HEK293 (cell line): Measurements from ENCODE around the gene AXIN1.

Experiments
- CTCF ChIA-PET: fragments of 350-600 bp; formaldehyde crosslinking; extraction: SDS; loops from one replicate; lab custom pipeline; 2021; ENCODE audit warnings: antibody characterized with exemption; lab: Yijun Ruan, JAX
- POLR2A ChIA-PET: fragments of 300-600 bp; formaldehyde crosslinking; extraction: SDS; loops from one replicate; lab custom pipeline; 2020; ENCODE audit warnings: antibody characterized with exemption, inconsistent platforms; lab: Yijun Ruan, JAX
- H3K27ac ChIP-seq: fragments of 200-500 bp; sonication (Bioruptor generic); 2 replicates; pipeline ENCODE4 v1.5.1; 2014; ENCODE audit warnings: low read depth, low read length, control low read depth, inconsistent platforms; ENCODE audit errors: extremely low read depth
- H3K36me3 ChIP-seq, 2 experiments: fragments of 200-500 bp in 1 of 2; sonication (Bioruptor generic) in 1 of 2; 1 replicate in 1 of 2; 2 replicates in 1 of 2; pipeline ENCODE4 v1.5.1; 2014 to 2017; ENCODE audit warnings: inconsistent platforms in 2 of 2, low read length in 2 of 2; ENCODE audit not compliant: control insufficient read depth in 2 of 2, insufficient read depth in 1 of 2
- H3K4me1 ChIP-seq: fragments of 200-500 bp; sonication (Bioruptor generic); 2 replicates; pipeline ENCODE4 v1.5.1; 2014; ENCODE audit warnings: mild to moderate bottlenecking, low read length, inconsistent platforms; ENCODE audit not compliant: control insufficient read depth, insufficient read depth
- H3K4me3 ChIP-seq: 2 replicates; pipeline ENCODE4 v1.5.1; 2011; ENCODE audit warnings: low read depth, mild to moderate bottlenecking, control low read depth, low read length, moderate library complexity
- H3K9me3 ChIP-seq: fragments of 200-500 bp; sonication (Bioruptor generic); 2 replicates; pipeline ENCODE4 v1.5.1; 2014; ENCODE audit warnings: low read depth, low read length, inconsistent platforms; ENCODE audit not compliant: control insufficient read depth, insufficient read depth
- ATF2 ChIP-seq: fragments of 450-650 bp; formaldehyde crosslinking; IDR thresholded peaks from 2 replicates; pipeline ENCODE4 v1.5.1; 2016; ENCODE audit warnings: missing biosample characterization, missing genetic modification characterization, low read depth
- CTCF ChIP-seq: fragments of 450-650 bp; formaldehyde crosslinking; IDR thresholded peaks from 2 replicates; pipeline ENCODE4 v1.5.1; 2016; ENCODE audit warnings: missing biosample characterization, missing genetic modification characterization
- EGR2 ChIP-seq: fragments of 450-650 bp; formaldehyde crosslinking; IDR thresholded peaks from 2 replicates; pipeline ENCODE4 v1.5.1; 2016; ENCODE audit warnings: low read depth, missing biosample characterization, missing genetic modification characterization
- GFI1B ChIP-seq: fragments of 450-650 bp; formaldehyde crosslinking; IDR thresholded peaks from 2 replicates; pipeline ENCODE4 v1.5.1; 2016; ENCODE audit warnings: missing biosample characterization, missing genetic modification characterization
- GLIS1 ChIP-seq: fragments of 450-650 bp; formaldehyde crosslinking; IDR thresholded peaks from 2 replicates; pipeline ENCODE4 v1.5.1; 2016; ENCODE audit warnings: missing biosample characterization, missing genetic modification characterization
- KLF1 ChIP-seq: fragments of 450-650 bp; formaldehyde crosslinking; IDR thresholded peaks from 2 replicates; pipeline ENCODE4 v1.5.1; 2016; ENCODE audit warnings: missing biosample characterization, missing genetic modification characterization
- KLF16 ChIP-seq: fragments of 450-650 bp; formaldehyde crosslinking; IDR thresholded peaks from 2 replicates; pipeline ENCODE4 v1.5.1; 2017; ENCODE audit warnings: missing biosample characterization, missing genetic modification characterization
- PATZ1 ChIP-seq: fragments of 450-650 bp; formaldehyde crosslinking; IDR thresholded peaks from 2 replicates; pipeline ENCODE4 v1.5.1; 2016; ENCODE audit warnings: missing biosample characterization, missing genetic modification characterization
- PRDM10 ChIP-seq: fragments of 450-650 bp; formaldehyde crosslinking; IDR thresholded peaks from 2 replicates; pipeline ENCODE4 v1.5.1; 2016; ENCODE audit warnings: missing biosample characterization, missing genetic modification characterization
- ZBTB6 ChIP-seq: fragments of 450-650 bp; formaldehyde crosslinking; IDR thresholded peaks from 2 replicates; pipeline ENCODE4 v1.5.1; 2017; ENCODE audit warnings: missing biosample characterization, missing genetic modification characterization
- ZNF175 ChIP-seq: fragments of 450-650 bp; formaldehyde crosslinking; IDR thresholded peaks from 2 replicates; pipeline ENCODE4 v1.5.1; 2016; ENCODE audit warnings: missing biosample characterization, missing genetic modification characterization
- ZNF214 ChIP-seq: fragments of 450-650 bp; formaldehyde crosslinking; IDR thresholded peaks from 2 replicates; pipeline ENCODE4 v1.5.1; 2017; ENCODE audit warnings: missing biosample characterization, mild to moderate bottlenecking, missing genetic modification characterization, borderline replicate concordance
- ZNF26 ChIP-seq: fragments of 450-650 bp; formaldehyde crosslinking; IDR thresholded peaks from 2 replicates; pipeline ENCODE4 v1.5.1; 2016; ENCODE audit warnings: missing biosample characterization, missing genetic modification characterization
- ZNF354C ChIP-seq: fragments of 450-650 bp; formaldehyde crosslinking; IDR thresholded peaks from 2 replicates; pipeline ENCODE4 v1.5.1; 2016; ENCODE audit warnings: missing biosample characterization, missing genetic modification characterization, low read depth, borderline replicate concordance
- ZNF580 ChIP-seq: fragments of 450-650 bp; formaldehyde crosslinking; IDR thresholded peaks from 2 replicates; pipeline ENCODE4 v1.5.1; 2016; ENCODE audit warnings: missing biosample characterization, missing genetic modification characterization
- ZNF654 ChIP-seq: fragments of 450-650 bp; formaldehyde crosslinking; IDR thresholded peaks from 2 replicates; pipeline ENCODE4 v1.5.1; 2016; ENCODE audit warnings: low read depth, missing biosample characterization, missing genetic modification characterization
- ZNF660 ChIP-seq: fragments of 450-650 bp; IDR thresholded peaks from 2 replicates; pipeline ENCODE4 v1.5.1; 2018; ENCODE audit warnings: missing biosample characterization, mild to moderate bottlenecking, missing genetic modification characterization
- ZNF704 ChIP-seq: fragments of 450-650 bp; formaldehyde crosslinking; IDR thresholded peaks from 2 replicates; pipeline ENCODE4 v1.5.1; 2016; ENCODE audit warnings: missing biosample characterization, missing genetic modification characterization
- ZNF707 ChIP-seq: fragments of 450-650 bp; formaldehyde crosslinking; IDR thresholded peaks from 2 replicates; pipeline ENCODE4 v1.5.1; 2016; ENCODE audit warnings: missing biosample characterization, missing genetic modification characterization
- ZSCAN18 ChIP-seq: fragments of 450-650 bp; formaldehyde crosslinking; IDR thresholded peaks from 2 replicates; pipeline ENCODE4 v1.5.1; 2016; ENCODE audit warnings: missing biosample characterization, missing genetic modification characterization

AXIN1 gene

GRCh38 chr16:391885-392335, 39.4 kb upstream of the AXIN1 start (continued):
- TF ChIP-seq ZNF214 (no peak), KLF16 (tag by site-specific recombination) (no peak), ZNF580 (peak; percentile 89), CTCF (tag by site-specific recombination) (peak; percentile 67), ZNF26 (no peak), ZNF175 (tag by site-specific recombination) (no peak), ZNF704 (no peak), ZNF707 (no peak), EGR2 (tag by site-specific recombination) (no peak), GLIS1 (tag by site-specific recombination) (peak; percentile 38; the same call in 1 of the 2 replicates), ZBTB6 (no peak), ATF2 (tag by site-specific recombination) (no peak), GFI1B (tag by site-specific recombination) (0 out of 2 replicates have a peak, but pooled peaks have one; percentile 13)
- TF ChIP-seq, all 188 proteins: peak for 33

GRCh38 chr16:389352-389751, 36.8 kb upstream of the AXIN1 start:
- Histone ChIP-seq H3K4me1 (no peaks in the 10 kb centered on the region), H3K9me3 (no peaks in the 10 kb centered on the region), H3K4me3 (no peak overlapping the region), H3K36me3 (no peaks in the 10 kb centered on the region), H3K27ac (no peak overlapping the region)
- ChIA-PET POLR2A (interaction anchor here (0.6 to 0.8 kb wide), 3 partner anchors 12 to 67 kb away, joined by 3 read pairs; partner anchors contain the start of gene DECR2), CTCF (interaction anchor here (0.7 to 1.2 kb wide), 2 partner anchors 22 to 106 kb away, joined by 3 to 6 read pairs; no protein-coding TSS in a partner anchor)
- TF ChIP-seq PATZ1 (tag by site-specific recombination) (no peak), ZSCAN18 (tag by site-specific recombination) (no peak), ZNF354C (tag by site-specific recombination) (no peak), ZNF654 (no peak), PRDM10 (tag by site-specific recombination) (no peak), ZNF660 (no peak), KLF1 (tag by site-specific recombination) (0 out of 2 replicates have a peak, but pooled peaks have one; percentile 14)
